Measurements from ENCODE around the gene PANK4.

Gene PANK4

GRCh38 chr1:2560299-2561073, 34.1 kb upstream of the PANK4 start:
- intact Hi-C loops (cut with DNase I; ENCODE audit: low total_unique reads): no loop called here
- H3K4me1 ChIP-seq: peaks cover 0 to 26% (median 17%) of the 10 kb centered on the region in 4 donors
- TF ChIP-seq CTCF (IDR thresholded peaks at IDR 0.05): no peak
- peaks cover 0 to 58% (median 33%) of the 10 kb centered on the region in 3 donors for H3K36me3 ChIP-seq
- peaks cover 0 to 7% of the 10 kb centered on the region in 2 donors for H3K27me3 ChIP-seq
- H3K4me3 ChIP-seq: no peak overlapping the region
- H3K27ac ChIP-seq: no peak overlapping the region
- no peaks in the 10 kb centered on the region for H3K9me3 ChIP-seq
- DNase-seq: no peak

- peaks cover 0 to 2% of the 10 kb centered on the region in 2 donors for H3K27me3 ChIP-seq
- H3K9me3 ChIP-seq: no peaks in the 10 kb centered on the region
- no peak for TF ChIP-seq CTCF (IDR thresholded peaks at IDR 0.05)
- peaks cover 0 to 34% (median 22%) of the 10 kb centered on the region in 4 donors for H3K4me1 ChIP-seq
- peaks cover 0 to 58% (median 33%) of the 10 kb centered on the region in 3 donors for H3K36me3 ChIP-seq
- intact Hi-C loops (cut with DNase I; ENCODE audit: low total_unique reads): loop anchor here (5.0 kb wide), 2 partner anchors 37 to 167 kb away; partner anchors contain the start of genes MORN1 and RER1
- no peak overlapping the region for H3K27ac ChIP-seq
- DNase-seq: no peak
- H3K4me3 ChIP-seq: no peak overlapping the region
These were observed 33.3 kb upstream of the PANK4 start for GRCh38 chr1:2559509-2560298.

GRCh38 chr1:2558861-2559260, 32.5 kb upstream of the PANK4 start:
- Histone ChIP-seq H3K27ac (no peak overlapping the region), H3K4me1 (peaks cover 0 to 35% (median 22%) of the 10 kb centered on the region in 4 donors), H3K4me3 (no peak overlapping the region), H3K27me3 (no peaks in the 10 kb centered on the region), H3K9me3 (no peaks in the 10 kb centered on the region), H3K36me3 (peaks cover 0 to 58% (median 33%) of the 10 kb centered on the region in 3 donors)
- intact Hi-C loops (cut with DNase I; ENCODE audit: low total_unique reads): loop anchor here (5.0 kb wide), 2 partner anchors 37 to 167 kb away; partner anchors contain the start of genes MORN1 and RER1
- no peak for DNase-seq
- no peak for TF ChIP-seq CTCF (IDR thresholded peaks at IDR 0.05)

- peaks cover 0 to 54% (median 33%) of the 10 kb centered on the region in 3 donors for H3K36me3 ChIP-seq
- H3K4me1 ChIP-seq: peaks cover 0 to 35% (median 22%) of the 10 kb centered on the region in 4 donors
- no peaks in the 10 kb centered on the region for H3K9me3 ChIP-seq
- H3K27me3 ChIP-seq: no peaks in the 10 kb centered on the region
- no peak for TF ChIP-seq CTCF (IDR thresholded peaks at IDR 0.05)
- no peak overlapping the region for H3K4me3 ChIP-seq
- DNase-seq: no peak
- no peak overlapping the region for H3K27ac ChIP-seq
- intact Hi-C loops (cut with DNase I; ENCODE audit: low total_unique reads): loop anchor here (5.0 kb wide), 2 partner anchors 36 to 166 kb away; partner anchors contain the start of genes MORN1 and RER1
These were observed 32.0 kb upstream of the PANK4 start for GRCh38 chr1:2558420-2558819.

- H3K4me1 ChIP-seq: peaks cover 0 to 35% (median 22%) of the 10 kb centered on the region in 4 donors
- peak overlapping the region; percentile 76 to 78 for H3K27ac ChIP-seq
- peak overlapping the region; percentile 62 for H3K4me3 ChIP-seq
- no peak for DNase-seq
- no peaks in the 10 kb centered on the region for H3K27me3 ChIP-seq
- H3K9me3 ChIP-seq: no peaks in the 10 kb centered on the region
- H3K36me3 ChIP-seq: peaks cover 0 to 47% (median 27%) of the 10 kb centered on the region in 3 donors
- TF ChIP-seq CTCF (IDR thresholded peaks at IDR 0.05): no peak
- intact Hi-C loops (cut with DNase I; ENCODE audit: low total_unique reads): loop anchor here (5.0 kb wide), 2 partner anchors 35 to 165 kb away; partner anchors contain the start of genes MORN1 and RER1
These were observed 31.3 kb upstream of the PANK4 start for GRCh38 chr1:2557482-2558400.
